Hematopoietic multipotent progenitor cell (in vitro differentiated cells): ENCODE measurements around the gene PINK1. TPM values are rescaled to one million over a fixed set of nuclear protein-coding genes. Genes with fewer than 3 reads are reported as not detected.
"Not testable (repeated sequence)": the region's sequence is repeated elsewhere in the genome, so short reads cannot be mapped to it uniquely, and the experiment has no call there.

Experiments
- DNase-seq, 3 donors: peaks; one replicate each; pipeline ENCODE4 v3.0.0-alpha.2; 2011 to 2015; ENCODE audit warnings: low read depth in 2 of 3, low spot score in 2 of 3
- total RNA-seq: library from RNA; depleted of rRNA; stranded (reverse); fragments of >200 nt; gene quantifications from one replicate; pipeline ENCODE4 v1.2.3, GENCODE V29; 2012

PINK1 gene
- 53.3 TPM for total RNA-seq

DNA sequence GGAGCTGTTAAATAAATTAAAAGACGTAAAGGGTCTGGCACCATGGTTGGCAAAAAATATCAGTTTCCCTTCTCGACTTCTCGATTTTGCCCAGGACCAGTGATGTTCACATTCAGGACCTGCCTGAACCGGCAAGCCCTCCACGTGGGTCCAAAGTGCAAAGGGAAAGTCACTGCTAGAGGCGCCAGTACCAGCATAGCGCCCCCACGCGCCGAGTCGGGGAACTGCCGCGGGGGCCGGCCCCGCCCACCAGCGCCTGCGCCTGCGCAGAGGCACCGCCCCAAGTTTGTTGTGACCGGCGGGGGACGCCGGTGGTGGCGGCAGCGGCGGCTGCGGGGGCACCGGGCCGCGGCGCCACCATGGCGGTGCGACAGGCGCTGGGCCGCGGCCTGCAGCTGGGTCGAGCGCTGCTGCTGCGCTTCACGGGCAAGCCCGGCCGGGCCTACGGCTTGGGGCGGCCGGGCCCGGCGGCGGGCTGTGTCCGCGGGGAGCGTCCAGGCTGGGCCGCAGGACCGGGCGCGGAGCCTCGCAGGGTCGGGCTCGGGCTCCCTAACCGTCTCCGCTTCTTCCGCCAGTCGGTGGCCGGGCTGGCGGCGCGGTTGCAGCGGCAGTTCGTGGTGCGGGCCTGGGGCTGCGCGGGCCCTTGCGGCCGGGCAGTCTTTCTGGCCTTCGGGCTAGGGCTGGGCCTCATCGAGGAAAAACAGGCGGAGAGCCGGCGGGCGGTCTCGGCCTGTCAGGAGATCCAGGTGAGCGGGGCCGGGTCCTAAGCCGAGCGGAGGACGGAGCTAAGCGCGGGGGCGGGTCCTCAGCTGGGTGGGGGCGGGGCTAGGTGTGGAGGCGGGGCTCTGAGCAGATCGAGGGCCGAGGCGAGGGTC, at the start of gene PINK1:
TSS of gene PINK1 (plus strand) at position 269 of the 875 bp plus-strand sequence. CDS start at position 360, 91 bp downstream.
- peak; percentile 79 to 88 (median 86) for DNase-seq

DNA sequence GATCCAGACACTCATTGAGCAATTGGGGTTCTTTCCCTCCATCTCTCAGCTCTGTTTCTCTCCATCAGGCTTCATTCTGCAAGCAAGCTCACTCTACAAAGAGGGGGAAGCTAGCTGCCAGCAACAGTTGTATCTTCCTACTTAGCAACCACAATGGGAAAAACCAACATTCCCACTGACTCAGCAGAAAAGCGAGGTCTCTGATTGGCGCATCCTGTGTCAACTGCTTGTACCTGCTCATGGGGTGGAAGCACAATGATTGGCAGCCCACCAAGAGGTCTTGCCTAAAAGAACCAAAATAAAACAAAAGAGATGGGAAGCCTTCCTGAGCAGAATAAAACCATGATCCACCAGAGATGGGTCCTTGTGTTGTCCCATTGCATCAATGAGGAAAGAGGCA, 48.4 kb upstream of the PINK1 start:
- no peak for DNase-seq

GRCh38 chr1:20586953-20587660, 46.2 kb upstream of the PINK1 start:
- DNase-seq, result no peak

GRCh38 chr1:20587661-20588053, 45.6 kb upstream of the PINK1 start:
- no peak for DNase-seq

- no peak for DNase-seq
Observed at GRCh38 chr1:20588634-20589225, 44.5 kb upstream of the PINK1 start, which contains the start of gene CDA. TSS of gene CDA (plus strand) at chr1:20589097. CDS start at chr1:20589130, 33 bp downstream.

DNA sequence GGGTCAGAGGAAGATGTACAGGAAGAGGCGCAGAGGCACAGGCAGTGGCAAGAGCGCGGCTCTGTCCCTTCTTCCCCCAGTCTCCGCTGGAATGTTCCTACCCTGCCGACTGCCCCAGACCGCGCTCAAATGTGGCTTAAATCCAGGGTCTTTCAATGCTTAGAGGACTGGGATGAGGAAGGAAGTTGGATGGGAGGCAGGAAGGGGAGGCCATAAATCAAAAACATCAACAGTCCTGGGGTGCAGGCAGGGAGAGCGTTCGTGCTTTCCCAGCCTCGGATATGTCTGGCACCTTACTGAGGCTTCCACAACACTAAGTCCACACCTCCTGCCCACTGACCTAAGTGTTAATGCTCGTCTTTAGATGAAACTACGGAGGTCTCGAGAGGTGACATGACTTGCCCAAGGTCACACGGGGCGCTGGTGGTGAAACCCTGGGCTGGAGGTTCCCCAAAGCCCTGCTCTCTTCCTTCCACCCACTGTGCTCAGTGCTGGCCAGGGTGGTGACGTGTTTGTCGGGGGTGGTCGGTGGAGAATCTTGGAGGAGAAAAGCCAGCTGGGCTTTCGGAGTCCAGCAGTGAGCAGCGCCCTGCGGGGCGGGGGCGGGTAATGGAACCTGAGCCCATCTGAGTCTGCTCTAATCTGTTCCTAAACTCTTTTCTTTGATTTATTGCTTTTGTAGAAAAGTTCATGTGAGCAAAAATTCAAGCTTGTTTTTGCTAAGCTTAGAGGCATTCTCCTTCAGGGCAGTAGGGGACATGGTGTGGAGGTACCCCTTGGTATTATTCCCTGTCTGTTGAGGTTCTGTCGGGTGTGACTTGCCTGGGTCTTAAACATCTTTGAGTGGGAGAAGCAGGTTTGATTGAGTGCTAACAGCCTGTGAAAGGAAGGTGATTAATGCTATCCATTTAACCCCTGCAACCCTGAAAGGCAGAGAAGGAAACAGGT, 43.7 kb upstream of the PINK1 start:
- no peak for DNase-seq

DNA sequence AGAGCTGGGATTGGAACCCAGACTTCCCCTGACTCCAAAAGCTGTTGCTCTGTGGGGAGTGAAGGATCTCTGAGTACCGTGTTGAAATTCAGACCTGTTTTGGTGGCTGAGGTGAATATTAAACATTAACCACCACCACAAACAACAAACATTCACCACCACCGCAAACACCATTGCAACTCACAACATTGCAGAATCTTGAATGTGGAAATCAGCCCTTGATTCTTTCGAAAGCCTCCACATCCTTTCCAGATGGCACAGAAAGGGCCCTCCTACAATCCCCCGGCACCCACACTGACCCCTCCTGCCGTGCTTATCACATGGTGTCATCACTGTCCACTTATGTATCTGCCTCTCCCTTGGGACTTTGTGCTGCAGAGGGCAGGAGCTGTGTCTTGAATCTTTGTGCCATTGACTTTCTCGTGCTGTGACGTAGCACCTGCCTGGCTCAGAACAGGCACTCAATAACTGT, 42.9 kb upstream of the PINK1 start:
- DNase-seq, result no peak

GRCh38 chr1:20593756-20594155, 39.5 kb upstream of the PINK1 start:
- peak in 2 of 3 donors; percentile 17 to 69 for DNase-seq

GRCh38 chr1:20594746-20595145, 38.5 kb upstream of the PINK1 start:
- DNase-seq, result no peak

DNA sequence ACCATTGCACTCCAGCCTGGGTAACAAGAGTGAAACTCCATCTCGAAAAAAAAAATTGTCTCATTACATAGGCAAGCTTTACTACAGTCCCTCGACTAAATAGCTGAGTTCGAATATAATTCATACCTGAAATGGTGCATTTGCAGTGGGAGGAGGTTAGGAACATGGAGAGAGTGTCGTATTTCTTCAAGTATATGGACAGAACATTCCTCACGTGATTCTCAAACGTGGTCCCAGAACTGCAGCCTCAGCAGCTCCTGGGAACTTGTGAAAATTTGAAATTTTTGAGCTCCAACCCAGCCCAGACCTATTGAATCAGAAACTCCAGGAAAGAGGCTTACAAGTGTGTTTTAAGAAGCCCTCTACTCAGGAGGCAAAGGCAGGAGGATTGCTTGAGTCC, 37.2 kb upstream of the PINK1 start:
- DNase-seq, result no peak

DNA sequence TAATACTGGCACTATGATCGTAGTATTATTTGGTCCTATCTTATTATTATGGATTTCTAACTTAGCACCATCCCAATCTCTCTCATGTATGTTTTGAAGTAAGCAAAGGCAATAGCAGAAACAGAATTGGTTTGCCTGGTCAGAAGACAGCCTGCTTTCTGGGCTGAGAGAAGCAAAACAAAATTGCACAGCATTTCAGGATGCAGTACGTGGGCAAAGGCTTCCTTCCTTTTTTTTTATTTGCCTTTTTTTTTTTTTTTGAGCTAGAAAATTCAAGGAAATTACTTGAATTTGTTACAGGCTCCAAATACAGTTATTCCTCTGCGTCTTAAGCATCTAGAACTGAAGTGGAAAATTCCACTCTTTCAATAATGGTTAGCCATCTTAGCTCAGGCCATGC, 35.6 kb upstream of the PINK1 start:
- DNase-seq, result peak in 2 of 3 donors; percentile 22 to 32

DNA sequence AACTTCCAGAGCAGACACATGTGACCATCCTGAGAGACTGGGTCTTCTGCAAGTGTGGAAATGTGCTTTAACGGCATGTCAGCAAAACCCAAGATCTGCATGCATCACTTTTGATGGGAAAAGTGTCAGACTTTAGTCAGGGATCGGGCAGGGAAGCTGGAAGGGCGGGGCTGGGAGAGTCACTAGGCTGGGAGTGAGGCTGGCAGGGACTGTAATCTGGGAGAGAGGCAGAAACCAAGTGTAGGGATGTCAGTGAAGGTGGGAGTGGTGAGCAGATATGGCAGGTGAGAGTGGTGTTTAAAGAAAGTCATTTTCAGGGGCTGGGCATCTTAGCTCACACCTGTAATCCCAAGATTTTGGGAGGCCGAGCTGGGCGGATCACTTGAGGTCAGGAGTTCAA, 33.1 kb upstream of the PINK1 start:
- DNase-seq, result no peak

- DNase-seq, result no peak
Observed at GRCh38 chr1:20601129-20601825, 32.0 kb upstream of the PINK1 start.

- DNase-seq, result no peak
Observed at GRCh38 chr1:20602851-20603450, 30.3 kb upstream of the PINK1 start.

GRCh38 chr1:20603504-20604464, 29.5 kb upstream of the PINK1 start:
- DNase-seq, result no peak

- DNase-seq, result no peak
Observed at GRCh38 chr1:20604678-20605077, 28.6 kb upstream of the PINK1 start.

DNA sequence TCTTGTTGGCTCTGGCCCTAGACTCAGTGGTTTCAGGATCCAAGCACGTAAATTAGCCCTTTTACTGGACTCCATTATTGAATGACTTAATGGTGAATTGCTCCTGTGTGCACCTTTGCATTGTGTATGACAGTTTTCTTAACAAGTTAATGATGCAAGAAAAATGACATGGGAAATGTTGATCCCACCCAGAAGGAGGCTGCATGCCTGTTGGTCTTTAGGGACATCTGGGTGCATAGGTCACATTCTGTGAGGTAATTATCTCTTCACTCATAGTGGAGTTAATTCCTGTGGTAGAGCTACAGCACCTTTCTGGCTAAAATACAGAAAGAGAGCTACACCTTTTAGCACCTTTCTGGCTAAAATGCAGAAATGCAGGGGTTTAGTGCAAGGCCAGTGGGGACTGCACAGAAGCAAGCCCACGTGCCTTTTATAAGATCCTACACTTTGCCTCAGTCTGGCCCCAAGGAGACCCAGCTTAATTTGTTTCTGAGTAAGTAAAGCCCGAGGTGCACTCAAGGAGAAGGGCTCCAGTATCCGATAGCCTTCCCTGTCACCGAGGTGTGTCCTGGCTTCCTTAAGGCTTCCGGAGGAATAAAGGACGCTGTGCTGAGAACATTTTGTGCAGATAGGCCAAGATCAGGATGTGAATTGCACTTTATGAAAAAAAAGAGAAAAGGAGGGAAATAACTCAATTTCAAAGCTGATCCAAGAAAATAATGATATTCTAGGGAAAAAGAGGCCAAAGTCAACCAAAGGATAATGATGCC, 26.3 kb upstream of the PINK1 start:
- DNase-seq, result not testable (repeated sequence)
